Thyroid gland (tissue), 4 donors: ENCODE data around the gene KLHL1. TPM values are rescaled to one million over a fixed set of nuclear protein-coding genes. Genes with fewer than 3 reads are reported as not detected.

Experiments
- DNase-seq, 2 donors: peaks; one replicate each; pipeline ENCODE4 v3.0.0-alpha.2; 2019
- H3K27ac ChIP-seq, 3 donors: fragments of 200-600 bp; sonication (generic); 1 replicate in 2 of 3; 2 replicates in 1 of 3; pipeline ENCODE4 v1.5.1; 2016 to 2019; ENCODE audit warnings: mild to moderate bottlenecking in 1 of 3, moderate library complexity in 1 of 3
- H3K27me3 ChIP-seq: fragments of 200-600 bp; sonication (generic); one replicate; pipeline ENCODE4 v1.5.1; 2019
- H3K36me3 ChIP-seq, 2 donors: fragments of 200-600 bp; sonication (generic); one replicate each; pipeline ENCODE4 v1.5.1; 2016 to 2019
- H3K4me1 ChIP-seq, 2 donors: fragments of 200-600 bp; sonication (generic); one replicate each; pipeline ENCODE4 v1.5.1; 2017 to 2019
- H3K4me3 ChIP-seq, 3 donors: fragments of 200-600 bp; sonication (generic); replicated peaks in 1 of 3; 1 replicate in 2 of 3; 2 replicates in 1 of 3; pipeline ENCODE4 v1.5.1; 2016; ENCODE audit warnings: mild to moderate bottlenecking in 1 of 3
- H3K9me3 ChIP-seq: fragments of 200-600 bp; sonication (generic); one replicate; pipeline ENCODE4 v1.5.1; 2017
- POLR2A ChIP-seq, 2 donors: fragments of 450-650 bp; IDR thresholded peaks; one replicate each; pipeline ENCODE4 v1.6.1; 2017; ENCODE audit warnings: antibody characterized with exemption in 2 of 2, mild to moderate bottlenecking in 2 of 2, moderate library complexity in 1 of 2
- WGBS, 2 donors: methylation state at CpG; one replicate each; pipeline ENCODE4 v1.1.5; 2017; 5-methylcytosine and 5-hydroxymethylcytosine counted together
- intact Hi-C: fragments of 100-400 bp; cut with DNase I; formaldehyde crosslinking; loops from one replicate; pipeline ENCODE4 v1.15.1; 2023
- small RNA-seq: library from RNA; depleted of rRNA; stranded (forward); fragments of <200 nt; gene quantifications from one replicate; pipeline ENCODE3, GENCODE V24; 2016
- total RNA-seq, 4 donors: library from RNA; depleted of rRNA; stranded (reverse); fragments of >200 nt; gene quantifications; one replicate each; pipeline ENCODE4 v1.2.3, GENCODE V29; 2016
- TF ChIP-seq, protein P1 (sequence below), 6 experiments: fragments of 200-600 bp in 3 of 6; fragments of 450-650 bp in 3 of 6; sonication (generic) in 3 of 6; IDR thresholded peaks; one replicate each; pipeline ENCODE4 v1.5.1; 2016 to 2019; ENCODE audit warnings: antibody characterized with exemption in 6 of 6, mild to moderate bottlenecking in 2 of 6, inconsistent platforms in 1 of 6, moderate library complexity in 1 of 6

The KLHL1 gene
- total RNA-seq, 4 donors from 2014 or later: not detected

DNA sequence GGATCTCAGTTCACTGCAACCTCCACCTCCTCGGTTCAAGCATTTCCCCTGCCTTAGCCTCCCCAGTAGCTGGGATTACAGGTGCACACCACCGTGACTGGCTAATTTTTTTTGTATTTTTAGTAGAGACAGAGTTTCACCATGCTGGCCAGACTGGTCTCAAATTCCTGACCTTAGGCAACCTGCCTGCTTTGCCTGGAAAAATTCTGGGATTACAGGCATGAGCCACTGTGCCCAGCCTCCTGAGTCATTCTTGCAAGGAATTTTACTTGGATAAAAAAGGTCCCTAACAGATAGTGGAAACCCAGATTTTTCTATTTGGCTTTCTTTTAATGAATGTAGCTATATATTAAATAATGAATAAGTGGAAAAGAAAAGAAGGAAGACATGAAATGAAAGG, 450.6 kb downstream of the KLHL1 start:
- no peaks in the 10 kb centered on the region for H3K4me1 ChIP-seq
- no peak overlapping the region for H3K27ac ChIP-seq
- no peak for DNase-seq
- intact Hi-C loops: no loop called here
- H3K9me3 ChIP-seq: no peaks in the 10 kb centered on the region
- 82 to 83% methylated on average over 2 of the region's 2 CpGs for WGBS, 2 donors
- H3K27me3 ChIP-seq: no peaks in the 10 kb centered on the region
- no peaks in the 10 kb centered on the region for H3K36me3 ChIP-seq
- no peak overlapping the region for H3K4me3 ChIP-seq
- TF ChIP-seq POLR2A (IDR thresholded peaks at IDR 0.05): no peak
- TF ChIP-seq, protein P1, sequence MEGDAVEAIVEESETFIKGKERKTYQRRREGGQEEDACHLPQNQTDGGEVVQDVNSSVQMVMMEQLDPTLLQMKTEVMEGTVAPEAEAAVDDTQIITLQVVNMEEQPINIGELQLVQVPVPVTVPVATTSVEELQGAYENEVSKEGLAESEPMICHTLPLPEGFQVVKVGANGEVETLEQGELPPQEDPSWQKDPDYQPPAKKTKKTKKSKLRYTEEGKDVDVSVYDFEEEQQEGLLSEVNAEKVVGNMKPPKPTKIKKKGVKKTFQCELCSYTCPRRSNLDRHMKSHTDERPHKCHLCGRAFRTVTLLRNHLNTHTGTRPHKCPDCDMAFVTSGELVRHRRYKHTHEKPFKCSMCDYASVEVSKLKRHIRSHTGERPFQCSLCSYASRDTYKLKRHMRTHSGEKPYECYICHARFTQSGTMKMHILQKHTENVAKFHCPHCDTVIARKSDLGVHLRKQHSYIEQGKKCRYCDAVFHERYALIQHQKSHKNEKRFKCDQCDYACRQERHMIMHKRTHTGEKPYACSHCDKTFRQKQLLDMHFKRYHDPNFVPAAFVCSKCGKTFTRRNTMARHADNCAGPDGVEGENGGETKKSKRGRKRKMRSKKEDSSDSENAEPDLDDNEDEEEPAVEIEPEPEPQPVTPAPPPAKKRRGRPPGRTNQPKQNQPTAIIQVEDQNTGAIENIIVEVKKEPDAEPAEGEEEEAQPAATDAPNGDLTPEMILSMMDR (IDR thresholded peaks at IDR 0.05): no peak

DNA sequence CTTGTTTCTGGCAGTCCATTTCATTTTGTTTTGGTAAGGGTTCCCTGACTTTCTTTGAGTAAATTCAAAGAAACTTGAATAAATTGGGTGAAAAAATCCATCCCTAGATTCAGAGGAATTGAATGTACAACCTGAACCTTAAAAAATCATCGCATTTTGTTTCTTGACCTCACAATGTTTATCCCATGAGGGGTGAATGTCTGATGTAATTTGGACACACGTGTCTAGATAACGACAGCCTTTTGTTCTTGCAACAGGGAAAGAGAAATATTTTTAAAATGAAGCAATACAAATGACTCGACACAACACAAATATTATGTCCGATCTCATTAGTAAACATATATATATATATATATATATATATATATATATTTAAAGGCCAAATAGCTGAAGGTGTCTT, 453.9 kb downstream of the KLHL1 start:
- no peak for TF ChIP-seq POLR2A (IDR thresholded peaks at IDR 0.05)
- TF ChIP-seq, protein P1 (IDR thresholded peaks at IDR 0.05): no peak
- Histone ChIP-seq H3K4me1 (no peaks in the 10 kb centered on the region), H3K27me3 (no peaks in the 10 kb centered on the region), H3K36me3 (no peaks in the 10 kb centered on the region), H3K27ac (no peak overlapping the region), H3K9me3 (no peaks in the 10 kb centered on the region), H3K4me3 (no peak overlapping the region)
- no peak for DNase-seq
- intact Hi-C loops: no loop called here
- WGBS, 2 donors: 82 to 84% methylated on average over 5 of the region's 5 CpGs

Small RNAs within 50 kb of the gene (small RNA-seq; reads per million reads assigned to genes)
- gene RNY3P10: not detected

Other genes starting within 250 kb of the KLHL1 start
- gene ATXN8OS, start 626 bp downstream of the KLHL1 start, total RNA-seq: not detected